AG04449 (cell line): ENCODE measurements around the gene KIAA1755.
"Not testable (repeated sequence)": the region's sequence is repeated elsewhere in the genome, so short reads cannot be mapped to it uniquely, and the experiment has no call there.

Experiments used
- CTCF ChIA-PET: fragments of 350-600 bp; formaldehyde crosslinking; extraction: SDS; loops from one replicate; lab custom pipeline; 2021; ENCODE audit warnings: antibody characterized with exemption; lab: Yijun Ruan, JAX
- POLR2A ChIA-PET: fragments of 400-600, 350-600 bp; formaldehyde crosslinking; extraction: SDS; loops from one replicate; lab custom pipeline; 2020; ENCODE audit warnings: antibody characterized with exemption, inconsistent platforms; lab: Yijun Ruan, JAX
- DNase-seq: peaks from one replicate; pipeline ENCODE4 v3.0.0-alpha.2; 2010; ENCODE audit warnings: low read depth, low spot score
- H3K4me3 ChIP-seq: 2 replicates; pipeline ENCODE4 v1.5.1; 2011; ENCODE audit warnings: low read depth, mild to moderate bottlenecking, control low read depth, low read length
- TF ChIP-seq, protein P1 (sequence below): IDR thresholded peaks from one replicate; pipeline ENCODE4 v1.5.1; 2011; ENCODE audit warnings: mild to moderate bottlenecking, moderate library complexity, low read length, control low read depth, inconsistent platforms; ENCODE audit not compliant: insufficient read depth; ENCODE audit errors: missing control alignments

Gene KIAA1755

DNA sequence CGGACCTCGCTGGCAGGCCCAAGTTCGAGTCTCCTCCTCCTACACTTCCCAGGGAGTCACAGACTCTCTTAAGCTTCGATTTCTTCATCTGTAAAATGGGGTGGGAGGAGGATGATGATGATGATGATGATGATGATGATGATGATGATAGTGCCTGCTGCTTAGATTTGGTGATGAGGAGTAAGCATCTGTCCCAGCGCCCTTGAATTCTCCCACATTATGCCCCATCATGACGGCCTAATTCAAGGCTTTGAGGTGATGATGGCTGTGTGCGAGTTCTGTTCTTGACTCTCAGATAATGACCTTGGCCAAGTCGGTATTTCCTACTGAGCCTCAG, 487 bp upstream of the KIAA1755 start:
- TF ChIP-seq, protein P1, sequence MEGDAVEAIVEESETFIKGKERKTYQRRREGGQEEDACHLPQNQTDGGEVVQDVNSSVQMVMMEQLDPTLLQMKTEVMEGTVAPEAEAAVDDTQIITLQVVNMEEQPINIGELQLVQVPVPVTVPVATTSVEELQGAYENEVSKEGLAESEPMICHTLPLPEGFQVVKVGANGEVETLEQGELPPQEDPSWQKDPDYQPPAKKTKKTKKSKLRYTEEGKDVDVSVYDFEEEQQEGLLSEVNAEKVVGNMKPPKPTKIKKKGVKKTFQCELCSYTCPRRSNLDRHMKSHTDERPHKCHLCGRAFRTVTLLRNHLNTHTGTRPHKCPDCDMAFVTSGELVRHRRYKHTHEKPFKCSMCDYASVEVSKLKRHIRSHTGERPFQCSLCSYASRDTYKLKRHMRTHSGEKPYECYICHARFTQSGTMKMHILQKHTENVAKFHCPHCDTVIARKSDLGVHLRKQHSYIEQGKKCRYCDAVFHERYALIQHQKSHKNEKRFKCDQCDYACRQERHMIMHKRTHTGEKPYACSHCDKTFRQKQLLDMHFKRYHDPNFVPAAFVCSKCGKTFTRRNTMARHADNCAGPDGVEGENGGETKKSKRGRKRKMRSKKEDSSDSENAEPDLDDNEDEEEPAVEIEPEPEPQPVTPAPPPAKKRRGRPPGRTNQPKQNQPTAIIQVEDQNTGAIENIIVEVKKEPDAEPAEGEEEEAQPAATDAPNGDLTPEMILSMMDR, result no peak

DNA sequence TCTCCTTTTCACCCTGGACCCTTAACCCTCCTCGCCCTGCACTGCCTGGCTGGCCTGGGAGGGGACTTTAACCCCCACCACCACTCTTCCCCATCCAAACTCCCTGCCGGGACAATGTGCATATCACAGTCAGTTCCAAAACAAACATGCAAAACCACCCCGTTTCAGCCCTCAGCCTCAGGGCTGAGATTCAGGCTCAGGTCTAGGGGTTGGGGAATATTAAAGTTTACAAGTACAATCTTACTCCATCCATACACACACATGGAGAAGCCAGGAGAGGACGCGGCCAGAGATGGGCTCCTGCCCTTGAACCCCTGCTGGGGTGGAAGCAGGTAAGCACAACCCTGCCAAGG, 534 bp downstream of the KIAA1755 start:
- peak overlapping the region; percentile 47 for H3K4me3 ChIP-seq
- CTCF ChIA-PET, result interaction anchor here (0.9 to 1.2 kb wide), 2 partner anchors 29 to 39 kb away, joined by 4 to 8 read pairs; no protein-coding TSS in a partner anchor
- no peak for DNase-seq
- TF ChIP-seq, protein P1, result no peak
- POLR2A ChIA-PET, result interaction anchor here (1.3 kb wide), 1 partner anchor 16 kb away, joined by 4 read pairs; no protein-coding TSS in a partner anchor

More for the DNA sequence above, 487 bp upstream of the KIAA1755 start:
- H3K4me3 ChIP-seq, result peak overlapping the region; percentile 40
- no peak for DNase-seq
- ChIA-PET CTCF (no interaction called here), POLR2A (no interaction called here)

DNA sequence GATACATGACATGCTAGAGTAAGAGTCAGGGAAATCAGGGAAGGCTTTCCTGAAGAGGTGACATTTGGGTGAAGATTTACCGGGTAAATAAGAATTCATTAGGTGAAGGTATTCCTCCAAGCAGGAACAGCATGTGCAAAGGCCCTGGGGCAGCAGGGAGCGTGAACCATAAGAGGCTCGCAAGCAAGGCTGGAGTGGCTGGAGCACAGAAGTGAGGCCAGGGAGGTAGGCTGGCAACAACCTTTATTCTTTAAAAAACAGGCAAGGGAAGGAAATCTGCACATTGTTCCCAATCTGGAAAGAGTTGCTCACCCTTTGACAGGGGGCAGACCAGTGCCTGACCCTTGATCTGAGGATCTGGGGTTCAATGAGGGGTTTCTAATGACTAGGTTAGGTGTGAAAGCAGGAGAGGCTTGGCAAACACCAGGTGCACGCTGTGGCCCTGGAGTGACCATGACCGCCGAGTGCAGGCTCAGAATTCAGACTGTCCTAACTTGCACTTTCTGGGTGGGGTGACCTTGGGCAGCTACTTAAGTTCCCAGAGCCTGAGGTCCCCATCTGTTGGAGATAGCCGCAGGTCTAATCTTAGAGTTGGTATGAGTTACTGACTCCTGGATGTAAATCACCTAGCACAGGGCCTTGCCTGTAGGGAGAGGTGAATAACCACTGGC, 1.9 kb downstream of the KIAA1755 start:
- TF ChIP-seq, protein P1, result no peak
- H3K4me3 ChIP-seq, result no peak overlapping the region
- no peak for DNase-seq
- ChIA-PET POLR2A (interaction anchor here (1.3 kb wide), 1 partner anchor 17 kb away, joined by 4 read pairs; no protein-coding TSS in a partner anchor), CTCF (interaction anchor here (0.5 to 1.2 kb wide), 5 partner anchors 11 to 158 kb away, joined by 3 to 8 read pairs (median 3); no protein-coding TSS in a partner anchor)

DNA sequence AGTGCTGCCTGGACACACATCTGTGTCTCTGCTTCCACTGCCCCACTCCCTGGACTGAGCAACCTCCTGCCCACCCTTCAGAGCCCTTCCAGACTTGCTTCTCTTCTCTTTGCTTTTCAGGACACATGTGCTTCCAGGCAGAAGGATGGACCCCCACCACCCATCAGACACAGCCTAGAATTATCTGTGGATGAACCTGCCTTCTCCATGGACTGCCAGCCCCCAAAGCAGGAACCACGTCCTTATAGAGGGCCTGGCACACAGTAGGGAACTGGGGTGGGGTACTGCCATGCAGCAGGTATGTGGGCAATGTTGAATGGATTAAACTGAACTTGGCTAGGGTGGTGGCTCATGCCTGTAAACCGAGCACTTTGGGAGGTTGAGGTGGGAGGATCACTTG, 3.6 kb downstream of the KIAA1755 start:
- no peak overlapping the region for H3K4me3 ChIP-seq
- DNase-seq, result no peak
- CTCF ChIA-PET, result interaction anchor here (0.9 to 1.6 kb wide), 2 partner anchors 72 to 213 kb away, joined by 3 to 4 read pairs; no protein-coding TSS in a partner anchor
- POLR2A ChIA-PET, result no interaction called here
- TF ChIP-seq, protein P1, result no peak

DNA sequence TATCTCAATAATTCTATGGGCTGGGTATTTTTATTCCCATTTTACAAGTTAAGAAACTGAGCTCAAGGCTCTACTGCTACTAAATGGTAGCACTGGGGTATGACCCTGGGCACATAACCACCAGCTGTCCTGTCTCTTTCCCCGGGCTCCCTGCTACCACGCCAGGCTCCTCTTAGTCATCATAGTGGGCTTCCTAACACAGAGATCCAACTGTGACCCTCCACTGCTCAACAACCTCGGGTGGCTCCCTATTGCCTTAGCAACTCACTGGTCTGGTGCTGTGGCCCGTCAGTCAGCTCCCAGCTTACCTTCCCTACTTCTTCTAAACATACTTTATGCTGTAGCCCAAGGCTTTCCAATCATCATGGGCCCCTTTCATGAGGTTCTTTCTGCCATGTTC, 4.5 kb downstream of the KIAA1755 start:
- CTCF ChIA-PET, result interaction anchor here (0.9 to 1.6 kb wide), 7 partner anchors 13 to 212 kb away, joined by 3 to 4 read pairs (median 4); no protein-coding TSS in a partner anchor

DNA sequence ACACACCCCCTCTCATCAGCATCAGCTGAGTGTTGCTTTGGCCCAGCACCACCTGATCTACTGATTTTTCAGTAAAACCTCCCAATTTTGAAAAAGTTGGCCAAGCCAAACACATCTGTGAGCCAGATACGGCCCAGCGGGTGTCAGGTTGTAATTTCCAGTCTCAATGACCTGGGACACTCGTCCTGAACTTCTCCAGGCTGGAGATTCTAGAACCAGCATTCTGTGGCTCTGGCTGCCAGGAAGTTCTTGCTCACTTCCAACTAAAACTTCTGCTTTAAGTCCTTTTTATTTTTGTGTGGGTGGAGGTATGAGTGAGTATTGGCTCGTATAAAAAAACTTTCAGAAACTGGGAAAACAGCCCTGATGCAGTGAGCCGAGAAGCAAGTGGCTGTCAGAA, 5.1 kb downstream of the KIAA1755 start:
- DNase-seq, result no peak
- ChIA-PET CTCF (interaction anchor here (1.1 to 1.6 kb wide), 6 partner anchors 13 to 197 kb away, joined by 3 to 4 read pairs (median 4); no protein-coding TSS in a partner anchor), POLR2A (no interaction called here)
- TF ChIP-seq, protein P1, result no peak
- H3K4me3 ChIP-seq, result no peak overlapping the region

More for the DNA sequence above, 4.5 kb downstream of the KIAA1755 start:
- no peak for DNase-seq
- TF ChIP-seq, protein P1, result no peak
- POLR2A ChIA-PET, result no interaction called here
- H3K4me3 ChIP-seq, result no peak overlapping the region

DNA sequence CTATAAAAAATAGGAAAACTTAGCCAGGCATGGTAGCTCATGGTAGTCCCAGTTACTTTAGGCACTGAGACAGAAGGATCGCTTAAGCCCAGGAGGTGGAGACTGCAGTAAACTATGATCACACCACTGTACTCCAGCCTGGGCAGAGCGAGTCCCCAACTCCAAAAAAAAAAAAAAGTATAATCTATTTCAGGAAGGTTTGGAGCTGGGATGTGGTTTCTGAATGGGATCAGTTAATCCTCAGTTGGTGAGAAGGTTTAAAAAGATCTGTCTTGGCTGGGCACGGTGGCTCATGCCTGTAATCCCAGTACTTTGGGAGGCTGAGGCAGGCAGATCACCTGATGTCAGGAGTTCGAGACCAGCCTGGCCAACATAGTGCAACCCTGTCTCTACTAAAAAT, 5.9 kb downstream of the KIAA1755 start:
- H3K4me3 ChIP-seq, DNase-seq, POLR2A ChIA-PET: not testable (repeated sequence)
- CTCF ChIA-PET, result interaction anchor here (0.6 to 4.2 kb wide), 5 partner anchors 8 to 35 kb away, joined by 3 to 16 read pairs (median 4); no protein-coding TSS in a partner anchor
